HCT116 (cell line): Measurements from ENCODE around the gene PDE6D. TPM values are rescaled to one million over a fixed set of nuclear protein-coding genes. Genes with fewer than 3 reads are reported as not detected.

Source experiments
- ATAC-seq: fragments of 200-7000 bp; cut with Tn5 transposase; 2 replicates; pipeline ENCODE4 v1.9.1; 2020; ENCODE audit warnings: mild to moderate bottlenecking, moderate library complexity
- BruUV-seq: library from RNA; stranded (reverse); fragments of 400-500 nt; replicated peaks from 2 replicates; lab custom pipeline; 2021; lab: Mats Ljungman, UMichigan
- CTCF ChIA-PET: fragments of 300-600 bp; sonication (Branson Sonifier 250); formaldehyde crosslinking; loops from one replicate; lab custom pipeline; 2021; ENCODE audit warnings: antibody characterized with exemption; lab: Charles Lee
- POLR2A ChIA-PET: fragments of 300-600, 350-600 bp; sonication (Branson Sonifier 250); formaldehyde crosslinking; loops from one replicate; lab custom pipeline; 2021; ENCODE audit warnings: antibody characterized with exemption; lab: Charles Lee
- RAD21 ChIA-PET, 2 experiments: fragments of 300-600 bp; sonication (Branson Sonifier 250); formaldehyde crosslinking; loops; one replicate each; lab custom pipeline; 2023; ENCODE audit warnings: low total read pairs in 2 of 2; ENCODE audit not compliant: uncharacterized antibody in 2 of 2, unreplicated experiment in 2 of 2, low non-redundant PET in 1 of 2; lab: Charles Lee
- DNase-seq: peaks from one replicate; pipeline ENCODE4 v3.0.0-alpha.2; 2010; ENCODE audit warnings: low read depth, low spot score
- H2AFZ ChIP-seq: fragments of 200-600 bp; shearing (Covaris generic), sonication (generic); 2 replicates; pipeline ENCODE4 v1.6.1; 2017; ENCODE audit warnings: low read depth, mixed run types, mixed read lengths, antibody characterized with exemption, low read length; ENCODE audit not compliant: poor library complexity, severe bottlenecking
- H3K27ac ChIP-seq: 2 replicates; pipeline ENCODE4 v1.5.1; 2012; ENCODE audit warnings: low read depth, low read length
- H3K27me3 ChIP-seq: fragments of 200-600 bp; sonication (generic); 2 replicates; pipeline ENCODE4 v1.6.1; 2016; ENCODE audit warnings: mixed run types, low read length, mixed read lengths; ENCODE audit not compliant: insufficient read depth
- H3K36me3 ChIP-seq, 2 experiments: fragments of 200-500 bp in 1 of 2; fragments of 200-600 bp in 1 of 2; sonication (Bioruptor generic) in 1 of 2; sonication (generic) in 1 of 2; 2 replicates each; pipeline versions ENCODE4 v1.5.1 to v1.6.1; 2014 to 2016; ENCODE audit warnings: low read length in 2 of 2, inconsistent platforms in 1 of 2, mixed read lengths in 1 of 2, mixed run types in 1 of 2; ENCODE audit not compliant: insufficient read depth in 2 of 2, control insufficient read depth in 1 of 2
- H3K4me1 ChIP-seq, 2 experiments: fragments of 200-600 bp in 1 of 2; sonication (generic) in 1 of 2; 2 replicates each; pipeline versions ENCODE4 v1.5.1 to v1.6.1; 2012 to 2017; ENCODE audit warnings: low read length in 2 of 2, inconsistent platforms in 1 of 2, mild to moderate bottlenecking in 1 of 2, mixed read lengths in 1 of 2, mixed run types in 1 of 2, moderate library complexity in 1 of 2; ENCODE audit not compliant: insufficient read depth in 2 of 2, control insufficient read depth in 1 of 2
- H3K4me2 ChIP-seq: fragments of 200-600 bp; sonication (generic); 2 replicates; pipeline ENCODE4 v1.6.1; 2017; ENCODE audit warnings: mixed run types, low read length, mixed read lengths
- H3K4me3 ChIP-seq, 2 experiments: fragments of 200-600 bp in 1 of 2; sonication (generic) in 1 of 2; replicated peaks in 1 of 2; 2 replicates each; pipeline ENCODE4 v1.5.1; 2011 to 2016; ENCODE audit warnings: low read length in 2 of 2, control low read depth in 1 of 2, low read depth in 1 of 2, mild to moderate bottlenecking in 1 of 2, mixed read lengths in 1 of 2, mixed run types in 1 of 2
- H3K79me2 ChIP-seq: fragments of 200-600 bp; sonication (generic); 2 replicates; pipeline ENCODE4 v1.6.1; 2017; ENCODE audit warnings: mild to moderate bottlenecking, mixed run types, low read length, moderate library complexity, mixed read lengths; ENCODE audit not compliant: insufficient read depth
- H3K9ac ChIP-seq: fragments of 200-600 bp; sonication (generic); 2 replicates; pipeline ENCODE4 v1.6.1; 2016; ENCODE audit warnings: low read length, mixed read lengths
- H3K9me2 ChIP-seq: fragments of 200-600 bp; sonication (generic), shearing (Covaris generic); 2 replicates; pipeline ENCODE4 v1.6.1; 2017; ENCODE audit warnings: mixed run types, mild to moderate bottlenecking, moderate library complexity; ENCODE audit not compliant: insufficient read depth
- H3K9me3 ChIP-seq, 2 experiments: fragments of 200-500 bp in 1 of 2; fragments of 200-600 bp in 1 of 2; sonication (Bioruptor generic) in 1 of 2; sonication (generic) in 1 of 2; 2 replicates each; pipeline ENCODE4 v1.6.1; 2014 to 2017; ENCODE audit warnings: low read length in 2 of 2, mixed read lengths in 2 of 2, inconsistent platforms in 1 of 2, low read depth in 1 of 2, mild to moderate bottlenecking in 1 of 2, mixed run types in 1 of 2, moderate library complexity in 1 of 2; ENCODE audit not compliant: control insufficient read depth in 1 of 2, insufficient read depth in 1 of 2
- H4K20me1 ChIP-seq: fragments of 200-600 bp; sonication (generic), shearing (Covaris generic); 2 replicates; pipeline ENCODE4 v1.6.1; 2017; ENCODE audit warnings: mixed run types, mild to moderate bottlenecking, moderate library complexity; ENCODE audit not compliant: insufficient read depth
- CEBPB ChIP-seq: IDR thresholded peaks from 2 replicates; pipeline ENCODE4 v1.6.1; 2012; ENCODE audit warnings: low read depth
- CTCF ChIP-seq, 3 experiments: fragments of 200-600 bp in 1 of 3; sonication (generic) in 1 of 3; IDR thresholded peaks in 2 of 3; conservative IDR thresholded peaks in 1 of 3; 2 replicates each; pipeline ENCODE4 v1.5.1; 2012 to 2017; ENCODE audit warnings: low read depth in 2 of 3, low read length in 2 of 3, antibody characterized with exemption in 1 of 3, borderline replicate concordance in 1 of 3, control low read depth in 1 of 3, mild to moderate bottlenecking in 1 of 3, mixed read lengths in 1 of 3, mixed run types in 1 of 3, moderate library complexity in 1 of 3; ENCODE audit not compliant: insufficient read depth in 1 of 3
- EGR1 ChIP-seq: IDR thresholded peaks from 2 replicates; pipeline ENCODE4 v1.6.1; 2012; ENCODE audit warnings: low read depth
- ELF1 ChIP-seq: IDR thresholded peaks from 2 replicates; pipeline ENCODE4 v1.6.1; 2012; ENCODE audit warnings: low read depth, borderline replicate concordance
- EZH2 ChIP-seq: fragments of 200-600 bp; sonication (generic); IDR thresholded peaks from 2 replicates; pipeline ENCODE4 v1.6.1; 2017; ENCODE audit warnings: antibody characterized with exemption, mixed run types
- EZH2phosphoT487 ChIP-seq: fragments of 200-600 bp; IDR thresholded peaks from 2 replicates; pipeline ENCODE4 v1.6.1; 2018; ENCODE audit warnings: antibody characterized with exemption, borderline replicate concordance
- FOSL1 ChIP-seq: IDR thresholded peaks from 2 replicates; pipeline ENCODE4 v1.6.1; 2012; ENCODE audit warnings: low read depth
- JUND ChIP-seq: IDR thresholded peaks from 2 replicates; pipeline ENCODE4 v1.6.1; 2012
- POLR2A ChIP-seq: IDR thresholded peaks from 2 replicates; pipeline ENCODE4 v1.7.0; 2011; ENCODE audit warnings: borderline replicate concordance; ENCODE audit not compliant: insufficient read depth, insufficient read length; ENCODE audit errors: extremely low read depth
- POLR2AphosphoS5 ChIP-seq: IDR thresholded peaks from 2 replicates; pipeline ENCODE4 v1.6.1; 2011; ENCODE audit warnings: mild to moderate bottlenecking, low read depth, low read length, moderate library complexity
- RAD21 ChIP-seq: IDR thresholded peaks from 2 replicates; pipeline ENCODE4 v1.6.1; 2012; ENCODE audit warnings: low read depth, mild to moderate bottlenecking
- SIN3A ChIP-seq: IDR thresholded peaks from 2 replicates; pipeline ENCODE4 v1.6.1; 2012; ENCODE audit warnings: low read depth
- SP1 ChIP-seq: IDR thresholded peaks from 2 replicates; pipeline ENCODE4 v1.6.1; 2012; ENCODE audit warnings: low read depth
- SRF ChIP-seq: IDR thresholded peaks from 2 replicates; pipeline ENCODE4 v1.6.1; 2012; ENCODE audit warnings: low read depth
- TCF7L2 ChIP-seq: IDR thresholded peaks from 2 replicates; pipeline ENCODE4 v1.7.0; 2011; ENCODE audit warnings: borderline replicate concordance, inconsistent platforms; ENCODE audit not compliant: insufficient read depth, insufficient read length; ENCODE audit errors: extremely low read depth
- YY1 ChIP-seq: IDR thresholded peaks from 2 replicates; pipeline ENCODE4 v1.6.1; 2011; ENCODE audit warnings: low read length, low read depth, moderate library complexity, mild to moderate bottlenecking; ENCODE audit not compliant: insufficient replicate concordance; ENCODE audit errors: extremely low read depth
- ZFX ChIP-seq: fragments of 450-650 bp; IDR thresholded peaks from 2 replicates; pipeline ENCODE4 v1.6.1; 2017
- ZNF274 ChIP-seq: fragments of 200-500 bp; sonication (Bioruptor generic); IDR thresholded peaks from 2 replicates; pipeline ENCODE4 v1.6.1; 2014; ENCODE audit warnings: mild to moderate bottlenecking, low read depth, low read length, inconsistent platforms
- intact Hi-C: fragments of 100-400 bp; cut with micrococcal nuclease; formaldehyde crosslinking; loops from 2 replicates; pipeline ENCODE4 v1.10.0; 2022
- total RNA-seq: library from RNA; stranded (reverse); gene quantifications from one replicate; pipeline ENCODE4 v1.2.1, GENCODE V29; 2021; ENCODE audit not compliant: unreplicated experiment

Gene PDE6D
- total RNA-seq, 1 experiment from 2014 or later: 26.6 TPM

- Histone ChIP-seq H3K9me2 (no peaks in the 10 kb centered on the region), H3K27me3 (no peaks in the 10 kb centered on the region), H3K36me3 (no peaks in the 10 kb centered on the region), H3K79me2 (peaks cover 24% of the 10 kb centered on the region), H3K9me3 (no peaks in the 10 kb centered on the region), H2AFZ (peak overlapping the region; percentile 75), H3K27ac (peak overlapping the region; percentile 54), H3K4me2 (peak overlapping the region; percentile 77), H4K20me1 (no peaks in the 10 kb centered on the region), H3K4me3 (peak overlapping the region; percentile 66 to 80), H3K4me1 (peaks cover 8 to 24% of the 10 kb centered on the region in 2 experiments), H3K9ac (peak overlapping the region; percentile 60)
- ChIA-PET POLR2A (no interaction called here), RAD21 (no interaction called here), CTCF (no interaction called here)
- intact Hi-C loops: no loop called here
- BruUV-seq: TSS peak; percentile 79
- ATAC-seq (no peak), DNase-seq (peak; percentile 10)
- TF ChIP-seq FOSL1 (no peak), POLR2A (peak; percentile 31), CEBPB (0 out of 2 replicates have a peak, but pooled peaks have one; percentile 15)
Measured at GRCh38 chr2:231781798-231782726, 980 bp upstream of the PDE6D start.

- H3K4me1 ChIP-seq: peaks cover 8 to 17% of the 10 kb centered on the region in 2 experiments
- ChIA-PET CTCF (no interaction called here), POLR2A (no interaction called here), RAD21 (interaction anchor here in 1 of 2 experiments (0.6 kb wide), 1 partner anchor 107 kb away, joined by 3 read pairs; no protein-coding TSS in a partner anchor)
- peak overlapping the region; percentile 54; the same call in 1 of the 2 replicates for H3K27ac ChIP-seq
- H3K9me3 ChIP-seq: no peaks in the 10 kb centered on the region
- peak overlapping the region; percentile 60 for H3K9ac ChIP-seq
- ATAC-seq: no peak
- peak overlapping the region; percentile 66 to 80 for H3K4me3 ChIP-seq
- no peaks in the 10 kb centered on the region for H3K36me3 ChIP-seq
- intact Hi-C loops: no loop called here
- DNase-seq: no peak
- H4K20me1 ChIP-seq: no peaks in the 10 kb centered on the region
- no peak overlapping the region for H2AFZ ChIP-seq
- H3K27me3 ChIP-seq: no peaks in the 10 kb centered on the region
- no TSS peak for BruUV-seq
- peaks cover 13% of the 10 kb centered on the region; the same call in 1 of the 2 replicates for H3K79me2 ChIP-seq
- no peaks in the 10 kb centered on the region for H3K9me2 ChIP-seq
- peak overlapping the region; percentile 77 for H3K4me2 ChIP-seq
- TF ChIP-seq SRF (no peak), RAD21 (no peak), EZH2 (no peak), ZNF274 (no peak), FOSL1 (no peak), SP1 (no peak), SIN3A (no peak), EZH2phosphoT487 (no peak), CTCF (IDR thresholded peaks at IDR 0.05 in 2 of 3, conservative IDR thresholded peaks at IDR 0.05 in 1 of 3; ENCODE audit: borderline replicate concordance in 1 of 3, insufficient read depth in 1 of 3, low read depth in 2 of 3, low read length in 2 of 3) (no peak), YY1 (no peak), JUND (no peak), TCF7L2 (no peak), ZFX (no peak), ELF1 (no peak), POLR2AphosphoS5 (no peak), CEBPB (no peak), EGR1 (no peak), POLR2A (no peak)
Measured at GRCh38 chr2:231780123-231780908, 766 bp downstream of the PDE6D start.
